ENCODE measurements around the gene UQCRQ.

The UQCRQ gene

DNA sequence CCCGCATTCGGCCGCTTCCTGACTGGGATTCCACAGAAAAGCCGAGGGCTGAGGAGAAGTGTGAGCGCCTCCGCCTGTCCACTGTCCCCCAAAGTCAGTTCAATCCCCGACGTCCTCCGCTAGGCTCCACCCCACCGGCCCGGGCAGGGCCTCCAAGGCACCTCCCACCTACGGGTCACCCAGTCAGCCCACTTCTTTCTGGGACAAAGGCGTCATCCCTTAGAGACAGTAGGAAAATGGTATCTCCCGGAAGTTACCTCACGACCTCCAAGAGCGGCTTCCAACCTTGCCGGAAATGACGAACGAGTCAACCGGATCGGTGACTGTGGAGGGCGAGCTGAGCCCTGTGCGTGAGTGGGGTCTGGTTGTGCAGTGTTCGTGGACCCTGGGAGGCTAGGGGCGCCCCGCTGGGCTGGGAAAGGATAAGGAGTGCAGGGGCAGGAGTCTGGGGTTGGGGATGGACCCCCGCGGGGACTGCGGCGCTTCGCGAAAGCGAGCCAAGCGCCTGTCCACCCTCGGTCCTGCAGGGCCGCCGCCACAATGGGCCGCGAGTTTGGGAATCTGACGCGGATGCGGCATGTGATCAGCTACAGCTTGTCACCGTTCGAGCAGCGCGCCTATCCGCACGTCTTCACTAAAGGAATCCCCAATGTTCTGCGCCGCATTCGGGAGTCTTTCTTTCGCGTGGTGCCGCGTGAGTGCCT, at the start of gene UQCRQ, which contains the start of gene GDF9:
TSS of gene UQCRQ (plus strand) at position 301 of the 704 bp plus-strand sequence. CDS start at position 541, 240 bp downstream.
TSS of gene GDF9 (minus strand) at position 128 of the 704 bp plus-strand sequence. CDS start 1,936 bp downstream, outside the sequence.
- peak; percentile 90 for DNase-seq

GRCh38 chr5:132817011-132817410, 49.4 kb upstream of the UQCRQ start:
- no peak for DNase-seq

GRCh38 chr5:132819468-132819867, 47.0 kb upstream of the UQCRQ start:
- DNase-seq, result no peak

DNA sequence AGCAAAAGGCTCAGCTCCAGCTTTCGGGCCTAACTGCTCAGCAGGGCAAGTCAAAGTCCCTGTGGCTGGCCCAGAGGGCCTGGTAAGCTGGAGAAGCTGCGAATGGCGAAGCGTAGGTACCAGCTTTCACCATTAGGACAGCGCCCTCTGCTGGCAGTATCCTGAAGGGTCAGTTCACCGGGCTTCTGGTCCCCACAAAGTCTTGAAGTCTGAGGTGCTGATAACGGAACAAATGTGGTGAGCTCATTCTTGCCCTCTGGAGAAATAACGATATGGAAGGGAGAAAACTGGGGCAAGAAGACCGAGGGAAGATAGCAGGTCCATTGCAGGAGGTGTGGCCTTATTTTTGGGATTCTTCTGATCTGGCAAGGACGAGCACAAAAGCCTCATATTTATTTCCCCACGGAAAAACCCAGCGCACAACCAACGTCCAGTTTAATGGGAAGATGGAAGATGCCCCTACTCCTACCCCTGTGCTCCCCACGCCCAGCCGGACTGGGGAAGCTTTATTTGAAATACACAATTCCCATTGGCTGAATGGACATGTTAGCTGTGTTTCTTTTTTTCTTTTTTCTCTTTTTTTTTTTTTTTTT, 46.2 kb upstream of the UQCRQ start:
- DNase-seq, result peak; percentile 98

DNA sequence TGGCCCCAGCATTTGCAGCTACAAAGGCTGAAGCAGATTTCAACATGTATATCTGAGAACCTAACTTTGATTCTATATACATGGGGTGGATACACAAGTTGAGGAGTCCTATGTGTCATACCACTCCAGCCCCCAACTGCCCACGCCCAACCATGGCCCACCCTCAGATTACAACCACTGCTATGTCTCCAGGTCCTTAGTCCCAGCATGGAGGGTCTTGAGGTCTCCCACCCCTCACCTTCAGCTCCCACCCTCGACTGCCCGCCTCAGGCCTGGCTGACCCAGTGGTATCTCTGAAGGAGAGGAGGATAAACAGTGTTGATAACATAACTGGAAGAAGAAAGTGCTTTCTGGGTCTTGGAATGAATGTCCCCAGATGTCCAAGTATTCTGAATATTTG, 45.1 kb upstream of the UQCRQ start:
- DNase-seq, result no peak

GRCh38 chr5:132821791-132822190, 44.7 kb upstream of the UQCRQ start:
- DNase-seq, result no peak

DNA sequence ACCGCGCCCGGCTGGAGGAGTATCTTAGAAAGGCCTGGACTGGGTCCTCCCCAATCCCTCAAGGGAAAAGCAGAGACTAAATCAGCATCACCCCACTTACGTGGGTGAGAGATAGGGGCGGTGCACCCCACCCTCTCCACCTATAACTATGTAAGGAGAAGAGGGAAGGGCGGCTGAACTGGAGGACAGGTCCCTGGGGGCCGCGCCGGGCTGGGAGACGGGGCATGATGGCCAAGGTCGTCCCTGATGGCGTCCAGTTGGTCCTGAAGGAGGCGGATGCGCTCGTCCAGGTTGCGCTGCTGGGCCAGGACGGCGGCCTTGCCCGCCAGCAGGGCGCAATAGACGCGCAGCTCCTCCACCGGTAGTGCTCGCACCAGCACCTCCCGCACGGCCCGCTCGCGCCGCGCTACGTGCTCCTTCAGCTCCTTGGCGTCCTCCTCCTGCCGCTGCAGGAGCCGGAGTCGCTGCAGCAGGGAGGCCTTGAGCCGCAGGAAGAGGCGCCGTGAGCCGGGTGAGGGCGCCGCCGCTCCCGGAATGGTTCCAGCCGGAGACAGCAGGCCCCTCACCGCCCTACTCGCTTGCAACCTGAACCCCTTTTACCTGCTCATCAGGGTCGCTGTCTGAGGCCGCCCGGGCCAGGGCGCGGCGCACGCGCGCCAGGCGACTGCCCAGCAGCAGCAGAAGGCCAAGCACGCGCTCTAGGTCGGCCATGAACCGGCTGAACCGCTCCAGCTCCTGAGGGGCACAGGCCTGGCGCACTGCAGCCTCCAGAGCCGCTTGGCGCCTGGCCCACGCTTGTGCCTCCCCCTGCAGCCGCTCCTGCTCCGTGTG, 43.6 kb upstream of the UQCRQ start:
- no peak for DNase-seq

DNA sequence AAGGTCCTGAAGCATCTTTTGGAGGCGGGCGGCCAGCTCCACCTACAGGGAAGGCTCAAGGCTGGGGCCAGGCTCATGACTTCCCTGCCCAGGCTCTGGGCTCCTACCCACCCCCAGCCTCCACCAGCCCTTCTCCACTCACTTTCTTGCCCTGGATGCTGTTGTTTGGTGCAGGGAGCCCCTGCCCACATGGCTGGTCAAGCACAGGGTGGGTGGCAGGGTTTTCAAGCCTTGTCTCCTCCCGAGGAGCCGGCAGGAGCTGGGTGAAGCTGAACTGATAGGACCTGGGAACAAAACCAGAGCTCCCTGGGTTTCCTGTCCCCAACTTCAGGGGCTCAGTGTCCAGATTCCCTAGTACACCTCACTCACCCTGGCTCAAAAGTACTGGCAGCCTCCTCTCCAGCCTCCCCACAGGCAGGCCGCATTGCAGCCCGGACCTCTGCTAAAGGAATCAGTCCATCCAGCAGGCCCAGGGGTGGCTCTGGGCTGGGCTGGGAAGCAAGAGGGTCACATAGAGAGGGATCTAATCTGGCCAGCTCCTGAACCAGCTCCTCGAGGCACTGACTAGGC, 42.9 kb upstream of the UQCRQ start:
- no peak for DNase-seq

DNA sequence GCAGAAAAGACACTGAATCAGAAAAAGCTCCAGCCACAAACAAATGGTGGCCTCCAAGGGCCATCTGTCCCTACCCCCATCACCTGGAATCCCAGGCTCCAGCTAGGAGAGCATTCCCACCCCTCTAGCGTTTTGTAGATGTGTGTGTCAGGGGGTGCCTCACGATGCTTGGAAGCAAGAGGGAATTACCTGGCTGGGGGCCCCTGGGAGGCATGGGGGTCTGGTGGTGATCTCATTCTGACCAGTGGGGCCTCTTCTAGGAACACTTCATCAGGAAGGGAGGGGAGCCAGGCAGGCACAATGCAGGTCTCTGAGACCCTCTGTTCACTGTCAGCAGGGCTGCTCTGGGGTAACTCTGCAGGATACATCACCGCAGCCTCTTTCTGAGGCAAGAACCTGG, 42.0 kb upstream of the UQCRQ start:
- no peak for DNase-seq

GRCh38 chr5:132825033-132825833, 41.2 kb upstream of the UQCRQ start:
- no peak for DNase-seq

DNA sequence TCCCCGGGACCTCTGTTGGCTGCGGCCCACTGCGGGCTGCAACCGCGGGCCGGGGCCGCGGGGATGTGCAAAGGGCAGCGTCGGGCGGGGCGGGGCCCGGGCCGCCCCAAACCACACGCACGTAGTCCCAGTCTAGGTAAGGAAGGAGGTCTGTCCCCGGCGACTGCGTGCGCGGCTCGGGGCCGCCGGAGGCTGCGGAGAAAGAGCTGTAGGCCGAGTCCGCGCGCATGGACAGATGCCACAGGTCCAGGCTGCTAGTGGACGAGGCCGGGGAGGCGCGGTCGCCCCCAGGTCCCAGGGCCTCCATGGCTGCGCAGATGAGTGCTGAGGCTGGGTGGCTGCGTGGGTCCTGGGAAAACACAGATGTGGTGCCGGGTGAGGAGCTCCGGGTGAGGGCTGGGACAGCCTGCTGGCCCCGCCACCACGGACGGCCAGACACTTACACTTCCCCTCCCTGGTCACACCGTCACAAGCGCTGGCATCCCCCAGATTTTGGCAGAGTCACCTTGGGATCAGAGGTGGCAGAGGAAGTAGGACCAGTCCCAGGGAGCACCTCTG, 40.5 kb upstream of the UQCRQ start:
- no peak for DNase-seq

GRCh38 chr5:132826424-132827082, 39.9 kb upstream of the UQCRQ start:
- DNase-seq, result no peak

- DNase-seq, result no peak
These were observed 38.3 kb upstream of the UQCRQ start for GRCh38 chr5:132827943-132828673.

DNA sequence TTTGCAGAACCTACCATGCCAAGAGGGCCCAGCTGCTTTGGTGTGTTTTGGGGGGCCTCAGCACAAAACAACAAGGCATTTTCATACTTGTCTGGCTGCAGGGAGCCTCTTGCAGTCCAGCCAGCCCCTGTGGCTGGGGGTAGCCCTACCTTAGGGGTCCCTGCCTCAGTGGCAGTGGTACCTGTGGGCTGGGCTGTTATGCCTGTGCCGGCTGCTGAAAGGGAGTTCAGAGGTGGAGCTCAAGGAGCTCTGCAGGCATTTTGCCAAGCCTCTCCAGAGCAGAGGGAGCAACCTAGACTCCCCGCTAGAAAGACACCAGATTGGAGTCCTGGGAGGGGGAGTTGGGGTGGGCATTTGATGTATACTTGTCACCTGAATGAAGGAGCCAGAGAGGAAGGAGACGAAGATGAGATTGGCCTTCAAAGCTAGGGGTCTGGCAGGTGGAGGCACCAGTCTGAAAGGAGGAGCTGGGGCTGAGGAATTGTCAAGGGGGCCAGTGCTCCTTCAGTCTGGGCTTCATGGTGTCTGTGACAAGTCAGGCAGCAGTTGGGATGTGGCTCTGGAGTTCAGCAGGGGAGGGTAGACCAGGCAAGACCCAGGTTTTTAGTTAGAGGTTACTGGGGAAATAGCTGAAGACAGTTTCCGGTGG, 37.5 kb upstream of the UQCRQ start:
- DNase-seq, result no peak

GRCh38 chr5:132829742-132830435, 36.6 kb upstream of the UQCRQ start:
- peak; percentile 94 for DNase-seq

GRCh38 chr5:132830436-132831094, 35.9 kb upstream of the UQCRQ start, which contains the start of gene SHROOM1:
Gene SHROOM1, minus strand, starts transcription at chr5:132830647. Its CDS starts 4,507 bp downstream, at chr5:132826140.
- DNase-seq, result peak; percentile 83

- no peak for DNase-seq
These were observed 35.2 kb upstream of the UQCRQ start for GRCh38 chr5:132831095-132831860.

- DNase-seq, result no peak
These were observed 33.8 kb upstream of the UQCRQ start for GRCh38 chr5:132832612-132833011.

Data from 8988T (cell line).